ENCODE results near the gene SCGN.

SCGN gene

GRCh38 chr6:25652007-25652515 lies at the start of gene SCGN:
Gene SCGN (plus strand): TSS chr6:25652215. CDS start chr6:25652404, 189 bp downstream.
- no peak for DNase-seq

- DNase-seq, result no peak
These were observed 49.4 kb upstream of the SCGN start for GRCh38 chr6:25602674-25602982.

- no peak for DNase-seq
These were observed 48.8 kb upstream of the SCGN start for GRCh38 chr6:25603251-25603650.

- DNase-seq, result no peak
These were observed 45.9 kb upstream of the SCGN start for GRCh38 chr6:25606151-25606550.

GRCh38 chr6:25608558-25609174 lies 43.3 kb upstream of the SCGN start:
- DNase-seq, result no peak

GRCh38 chr6:25612666-25613065 lies 39.3 kb upstream of the SCGN start:
- DNase-seq, result peak in 1 of 2 experiments; percentile 3

- DNase-seq, result no peak
These were observed 38.6 kb upstream of the SCGN start for GRCh38 chr6:25613415-25613814.

GRCh38 chr6:25614052-25614451 lies 38.0 kb upstream of the SCGN start:
- no peak for DNase-seq

GRCh38 chr6:25615471-25615870 lies 36.5 kb upstream of the SCGN start:
- DNase-seq, result no peak

GRCh38 chr6:25617997-25618396 lies 34.0 kb upstream of the SCGN start:
- no peak for DNase-seq

- no peak for DNase-seq
These were observed 32.8 kb upstream of the SCGN start for GRCh38 chr6:25619217-25619616.

GRCh38 chr6:25620391-25620790 lies 31.6 kb upstream of the SCGN start:
- DNase-seq, result no peak

GRCh38 chr6:25623065-25623464 lies 28.9 kb upstream of the SCGN start:
- DNase-seq, result no peak

GRCh38 chr6:25623879-25624278 lies 28.1 kb upstream of the SCGN start:
- DNase-seq, result no peak

GRCh38 chr6:25627001-25627400 lies 25.0 kb upstream of the SCGN start:
- DNase-seq, result no peak

- DNase-seq, result no peak
These were observed 23.4 kb upstream of the SCGN start for GRCh38 chr6:25628471-25629197.

- no peak for DNase-seq
These were observed 22.8 kb upstream of the SCGN start for GRCh38 chr6:25629198-25629576.

GRCh38 chr6:25630508-25631278 lies 21.3 kb upstream of the SCGN start:
- DNase-seq, result no peak

- no peak for DNase-seq
These were observed 16.1 kb upstream of the SCGN start for GRCh38 chr6:25635886-25636317.

- no peak for DNase-seq
These were observed 14.8 kb upstream of the SCGN start for GRCh38 chr6:25637211-25637610.

GRCh38 chr6:25637960-25638434 lies 14.0 kb upstream of the SCGN start:
- DNase-seq, result no peak

- DNase-seq, result no peak
These were observed 12.4 kb upstream of the SCGN start for GRCh38 chr6:25639653-25640052.

- no peak for DNase-seq
These were observed 11.6 kb upstream of the SCGN start for GRCh38 chr6:25640446-25640845.

GRCh38 chr6:25640891-25641290 lies 11.1 kb upstream of the SCGN start:
- DNase-seq, result no peak

Measured in Kasumi-1 (cell line).